ENCODE results near the gene ALDH7A1.

ALDH7A1 gene

GRCh38 chr5:126540631-126541030 lies 54.4 kb downstream of the ALDH7A1 start:
- in situ Hi-C loops (cut with HindIII; ENCODE audit: low pct_unique_long_range_greater_than_20kb, low sequenced_read_pairs) = no loop called here

GRCh38 chr5:126538579-126538978 lies 56.4 kb downstream of the ALDH7A1 start:
- in situ Hi-C loops (cut with HindIII; ENCODE audit: low pct_unique_long_range_greater_than_20kb, low sequenced_read_pairs) = no loop called here
- no peak for TF ChIP-seq JUND (IDR thresholded peaks at IDR 0.05; ENCODE audit: low read depth)
- no peak for DNase-seq (ENCODE audit: low read depth in 1 of 2, low spot score in 1 of 2)

More at GRCh38 chr5:126540631-126541030, 54.4 kb downstream of the ALDH7A1 start:
- no peak for DNase-seq (ENCODE audit: low read depth in 1 of 2, low spot score in 1 of 2)
- TF ChIP-seq JUND (IDR thresholded peaks at IDR 0.05; ENCODE audit: low read depth) = no peak

- no peak for DNase-seq (ENCODE audit: low read depth in 1 of 2, low spot score in 1 of 2)
- in situ Hi-C loops (cut with HindIII; ENCODE audit: low pct_unique_long_range_greater_than_20kb, low sequenced_read_pairs) = no loop called here
- no peak for TF ChIP-seq JUND (IDR thresholded peaks at IDR 0.05; ENCODE audit: low read depth)
Measured at GRCh38 chr5:126536874-126537273, 58.1 kb downstream of the ALDH7A1 start.

GRCh38 chr5:126535856-126536545 lies 59.0 kb downstream of the ALDH7A1 start:
- in situ Hi-C loops (cut with HindIII; ENCODE audit: low pct_unique_long_range_greater_than_20kb, low sequenced_read_pairs) = no loop called here
- TF ChIP-seq JUND (IDR thresholded peaks at IDR 0.05; ENCODE audit: low read depth) = no peak
- DNase-seq (ENCODE audit: low read depth in 1 of 2, low spot score in 1 of 2) = no peak

- in situ Hi-C loops (cut with HindIII; ENCODE audit: low pct_unique_long_range_greater_than_20kb, low sequenced_read_pairs) = no loop called here
- no peak for TF ChIP-seq JUND (IDR thresholded peaks at IDR 0.05; ENCODE audit: low read depth)
- DNase-seq (ENCODE audit: low read depth in 1 of 2, low spot score in 1 of 2) = no peak
Measured at GRCh38 chr5:126534553-126534952, 60.5 kb downstream of the ALDH7A1 start.

GRCh38 chr5:126531543-126532120 lies 63.4 kb downstream of the ALDH7A1 start:
- no peak for DNase-seq (ENCODE audit: low read depth in 1 of 2, low spot score in 1 of 2)
- no peak for TF ChIP-seq JUND (IDR thresholded peaks at IDR 0.05; ENCODE audit: low read depth)
- in situ Hi-C loops (cut with HindIII; ENCODE audit: low pct_unique_long_range_greater_than_20kb, low sequenced_read_pairs) = no loop called here

- no peak for TF ChIP-seq JUND (IDR thresholded peaks at IDR 0.05; ENCODE audit: low read depth)
- no peak for DNase-seq (ENCODE audit: low read depth in 1 of 2, low spot score in 1 of 2)
- in situ Hi-C loops (cut with HindIII; ENCODE audit: low pct_unique_long_range_greater_than_20kb, low sequenced_read_pairs) = no loop called here
Measured at GRCh38 chr5:126527892-126528291, 67.1 kb downstream of the ALDH7A1 start.

GRCh38 chr5:126527158-126527557 lies 67.9 kb downstream of the ALDH7A1 start:
- no peak for DNase-seq (ENCODE audit: low read depth in 1 of 2, low spot score in 1 of 2)
- TF ChIP-seq JUND (IDR thresholded peaks at IDR 0.05; ENCODE audit: low read depth) = no peak
- in situ Hi-C loops (cut with HindIII; ENCODE audit: low pct_unique_long_range_greater_than_20kb, low sequenced_read_pairs) = no loop called here

GRCh38 chr5:126526493-126526892 lies 68.5 kb downstream of the ALDH7A1 start:
- DNase-seq (ENCODE audit: low read depth in 1 of 2, low spot score in 1 of 2) = no peak
- TF ChIP-seq JUND (IDR thresholded peaks at IDR 0.05; ENCODE audit: low read depth) = no peak
- in situ Hi-C loops (cut with HindIII; ENCODE audit: low pct_unique_long_range_greater_than_20kb, low sequenced_read_pairs) = no loop called here

- TF ChIP-seq JUND (IDR thresholded peaks at IDR 0.05; ENCODE audit: low read depth) = no peak
- in situ Hi-C loops (cut with HindIII; ENCODE audit: low pct_unique_long_range_greater_than_20kb, low sequenced_read_pairs) = no loop called here
- DNase-seq (ENCODE audit: low read depth in 1 of 2, low spot score in 1 of 2) = peak in 1 of 2 experiments; percentile 72
Measured at GRCh38 chr5:126525630-126526245, 69.3 kb downstream of the ALDH7A1 start.

GRCh38 chr5:126523818-126524510 lies 71.1 kb downstream of the ALDH7A1 start:
- DNase-seq (ENCODE audit: low read depth in 1 of 2, low spot score in 1 of 2) = no peak
- in situ Hi-C loops (cut with HindIII; ENCODE audit: low pct_unique_long_range_greater_than_20kb, low sequenced_read_pairs) = no loop called here
- no peak for TF ChIP-seq JUND (IDR thresholded peaks at IDR 0.05; ENCODE audit: low read depth)

GRCh38 chr5:126521130-126521529 lies 73.9 kb downstream of the ALDH7A1 start:
- no peak for DNase-seq (ENCODE audit: low read depth in 1 of 2, low spot score in 1 of 2)
- no peak for TF ChIP-seq JUND (IDR thresholded peaks at IDR 0.05; ENCODE audit: low read depth)
- in situ Hi-C loops (cut with HindIII; ENCODE audit: low pct_unique_long_range_greater_than_20kb, low sequenced_read_pairs) = no loop called here

GRCh38 chr5:126520593-126520953 lies 74.4 kb downstream of the ALDH7A1 start:
- in situ Hi-C loops (cut with HindIII; ENCODE audit: low pct_unique_long_range_greater_than_20kb, low sequenced_read_pairs) = no loop called here
- TF ChIP-seq JUND (IDR thresholded peaks at IDR 0.05; ENCODE audit: low read depth) = no peak
- DNase-seq (ENCODE audit: low read depth in 1 of 2, low spot score in 1 of 2) = no peak

Data from T47D (cell line).